ENCODE measurements around the gene TMPRSS2.

Gene TMPRSS2

GRCh38 chr21:41482301-41482700 lies 25.7 kb downstream of the TMPRSS2 start:
- no peak for DNase-seq (ENCODE audit: low read depth, low spot score)

DNA sequence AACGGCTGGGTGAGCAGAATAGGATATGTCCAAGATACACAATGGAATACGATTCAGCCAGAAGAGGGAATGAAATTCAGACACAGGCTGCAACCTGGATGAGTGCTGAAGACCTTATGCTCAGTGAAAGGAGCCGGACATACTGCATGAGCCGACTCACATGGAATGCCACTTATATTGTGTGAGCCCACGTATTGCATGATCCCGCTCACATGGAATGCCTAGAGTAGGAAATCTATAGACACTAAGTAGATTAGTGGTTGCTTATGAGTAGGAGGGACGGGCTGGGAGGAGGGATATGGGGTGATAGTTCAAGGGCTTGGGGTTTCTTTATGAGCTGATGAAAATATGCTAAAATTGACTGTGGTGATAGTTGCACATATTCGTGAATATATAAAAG lies 26.8 kb downstream of the TMPRSS2 start:
- no peak for DNase-seq (ENCODE audit: low read depth, low spot score)

DNA sequence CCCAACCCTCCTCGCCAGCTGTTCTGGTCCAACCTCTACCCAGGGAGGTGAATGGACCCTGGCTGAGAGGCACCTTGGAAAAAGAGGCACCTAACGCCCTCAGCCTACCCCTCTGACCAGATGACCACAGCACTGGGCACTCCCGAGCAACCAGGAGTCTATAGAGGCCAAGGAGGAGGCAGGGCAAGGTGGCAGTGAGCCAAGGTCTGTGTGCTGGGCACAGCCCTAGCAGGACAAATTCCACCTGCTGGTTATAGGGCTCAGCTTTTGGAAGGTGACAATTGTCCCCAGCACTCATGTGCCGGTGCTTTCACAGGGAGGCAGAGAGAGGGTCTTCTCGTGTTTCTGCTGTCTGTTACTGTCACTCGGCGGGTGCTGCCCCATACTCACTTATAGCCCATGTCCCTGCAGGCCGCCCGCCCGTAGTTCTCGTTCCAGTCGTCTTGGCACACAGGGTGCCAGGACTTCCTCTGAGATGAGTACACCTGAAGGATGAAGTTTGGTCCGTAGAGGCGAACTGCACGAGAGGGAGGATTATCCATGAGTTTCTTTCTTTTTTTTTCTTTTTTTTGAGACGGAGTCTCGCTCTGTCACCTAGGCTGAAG lies 27.8 kb downstream of the TMPRSS2 start:
- no peak for DNase-seq (ENCODE audit: low read depth, low spot score)

GRCh38 chr21:41479686-41480085 lies 28.3 kb downstream of the TMPRSS2 start:
- DNase-seq (ENCODE audit: low read depth, low spot score) = no peak

DNA sequence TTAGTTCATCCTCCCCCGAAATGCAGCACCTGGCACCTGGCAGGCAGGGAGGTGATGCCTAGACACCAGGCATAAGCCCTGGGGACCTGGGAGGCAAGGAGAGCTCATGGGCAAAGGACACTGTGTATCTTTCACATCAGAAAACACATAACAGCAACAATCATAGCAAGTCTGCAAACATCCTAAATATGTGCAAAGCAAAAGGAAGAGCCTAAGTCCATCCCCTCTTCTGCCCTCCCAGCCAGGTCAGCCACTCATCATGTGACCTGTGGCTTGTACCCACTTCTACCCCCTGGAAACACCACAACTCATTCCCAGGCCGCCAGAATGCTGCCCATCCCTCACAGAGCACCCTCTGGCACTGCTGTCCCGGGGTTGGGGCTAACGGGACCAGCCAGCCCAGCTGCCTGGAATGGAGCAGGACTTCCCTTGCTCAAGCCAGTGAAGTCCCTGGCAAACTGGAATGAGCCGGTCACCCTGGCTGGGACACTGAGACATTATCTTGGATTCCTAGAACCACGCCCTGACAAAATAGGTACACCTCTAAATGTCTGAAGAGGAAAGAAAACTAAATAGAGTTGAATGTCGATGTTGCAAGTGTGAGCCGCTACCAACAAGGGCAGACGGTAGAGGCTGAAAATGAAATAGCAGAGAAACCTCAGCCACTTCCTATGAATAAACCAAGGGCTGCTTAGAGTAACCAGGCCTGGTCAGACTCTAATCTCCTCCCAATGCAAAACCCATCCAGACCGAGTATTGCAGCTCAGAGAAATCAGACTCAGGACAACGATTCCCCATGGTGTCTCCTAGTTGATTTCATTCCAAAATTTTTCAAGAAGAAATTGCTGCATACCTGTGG lies 29.4 kb downstream of the TMPRSS2 start:
- DNase-seq (ENCODE audit: low read depth, low spot score) = no peak

GRCh38 chr21:41477641-41478318 lies 30.2 kb downstream of the TMPRSS2 start:
- DNase-seq (ENCODE audit: low read depth, low spot score) = no peak

DNA sequence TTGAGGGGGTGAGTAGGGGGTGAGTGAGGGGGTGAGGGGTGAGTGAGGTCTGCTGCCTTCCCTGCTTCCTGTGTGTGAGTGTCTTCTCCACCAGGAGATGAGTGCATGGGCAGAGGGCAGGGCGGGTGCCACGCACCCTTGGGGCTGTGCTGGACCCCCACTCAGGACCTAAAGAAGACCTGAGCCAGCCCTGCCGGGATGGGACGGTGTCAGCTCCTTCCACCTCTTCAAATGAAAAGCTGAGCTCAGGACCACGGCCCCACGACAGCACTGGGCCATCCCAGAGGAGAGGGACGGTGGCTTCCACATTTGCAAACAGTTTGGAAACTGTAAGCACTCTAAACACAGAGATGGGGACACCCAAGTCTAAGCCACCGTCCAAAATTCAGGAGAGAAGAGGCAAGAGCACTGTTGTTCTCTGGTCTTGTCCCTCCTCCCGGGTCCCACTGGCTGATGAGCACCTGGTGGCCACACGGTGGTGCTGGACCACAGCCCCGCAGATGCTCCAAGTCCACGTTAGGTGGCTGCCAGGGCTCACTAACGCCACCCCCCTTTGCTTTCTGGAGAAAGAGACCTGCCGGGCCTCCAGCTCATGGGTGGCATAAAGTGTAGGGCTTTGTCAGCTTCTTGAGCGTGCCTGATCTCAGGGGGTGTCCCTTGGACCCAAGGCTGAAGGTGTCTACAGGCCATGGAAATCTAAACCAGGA lies 32.1 kb downstream of the TMPRSS2 start:
- DNase-seq (ENCODE audit: low read depth, low spot score) = no peak

DNA sequence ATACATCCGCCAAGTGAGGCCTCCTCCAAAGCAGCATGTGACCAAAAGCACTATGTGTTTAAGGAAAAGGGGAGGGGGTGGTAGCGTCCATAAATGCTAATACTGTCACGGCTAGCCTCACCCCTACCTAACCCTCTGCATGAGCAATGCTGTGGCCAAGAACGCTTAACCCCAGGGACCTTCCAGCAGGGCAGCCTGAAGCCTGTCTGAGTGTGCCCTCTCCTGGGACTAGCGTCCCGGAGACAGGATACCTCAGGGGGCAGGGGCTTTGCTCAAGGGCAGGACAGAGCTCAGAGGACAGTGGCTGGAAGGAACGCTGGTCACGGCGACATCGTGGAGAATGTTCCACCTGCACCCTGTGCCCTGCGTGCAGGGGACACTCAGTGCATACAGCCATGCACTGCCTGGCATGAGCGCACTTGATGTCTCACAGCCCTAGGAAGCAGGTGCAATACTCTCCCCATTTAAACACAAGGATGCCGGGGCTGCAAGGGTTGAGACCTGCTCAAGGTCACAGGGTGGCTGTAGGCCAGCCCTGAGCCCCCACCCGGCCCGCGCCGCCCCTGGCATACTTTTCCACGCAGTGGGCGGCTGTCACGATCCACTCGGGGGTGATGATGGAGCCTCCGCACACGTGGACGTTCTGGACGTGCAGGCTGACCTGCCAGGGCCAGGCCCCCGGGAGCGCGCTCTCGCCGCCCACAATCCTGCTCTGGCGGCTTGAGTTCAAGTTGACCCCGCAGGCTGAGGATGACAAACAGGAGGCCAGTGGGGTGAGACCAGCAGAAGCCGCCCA lies 35.0 kb downstream of the TMPRSS2 start:
- DNase-seq (ENCODE audit: low read depth, low spot score) = no peak

GRCh38 chr21:41470054-41470453 lies 37.9 kb downstream of the TMPRSS2 start:
- no peak for DNase-seq (ENCODE audit: low read depth, low spot score)

DNA sequence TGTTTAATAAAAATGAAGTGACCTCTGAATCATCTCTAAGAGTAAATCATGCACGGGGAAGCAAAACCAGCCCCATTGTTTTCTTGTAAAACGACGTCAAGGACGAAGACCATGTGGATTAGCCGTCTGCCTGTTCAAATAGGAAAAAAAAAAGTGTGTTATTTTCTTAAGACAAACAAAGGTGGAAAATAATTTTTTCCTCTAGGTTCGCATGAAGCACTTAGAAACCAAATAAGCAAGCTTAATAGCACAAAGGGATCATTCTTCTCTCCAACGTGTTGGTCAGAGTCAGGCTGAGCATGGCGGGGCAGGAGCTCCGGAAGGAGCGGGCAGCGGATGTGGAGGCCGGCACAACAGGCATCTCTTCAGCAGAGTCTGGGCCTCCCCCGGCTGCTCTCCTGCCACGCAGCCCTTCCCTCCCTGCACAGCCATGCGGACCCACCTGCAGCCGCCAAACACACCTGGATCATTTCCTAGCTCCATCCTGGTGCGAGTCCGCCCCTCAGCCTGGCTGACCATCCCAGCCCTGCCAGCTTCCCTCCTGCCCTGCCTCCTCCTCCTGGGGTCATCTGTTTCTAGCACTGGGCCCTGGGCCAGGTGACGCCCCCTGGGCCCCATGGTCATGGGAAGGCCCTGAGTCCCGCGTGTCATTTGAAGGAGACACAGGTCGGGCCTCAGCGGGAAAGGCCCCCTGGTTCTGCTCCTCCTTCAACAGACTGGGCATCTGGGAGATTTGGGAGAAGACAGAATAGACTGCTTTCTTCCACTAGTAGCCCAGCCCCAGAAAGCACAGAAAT lies 41.7 kb downstream of the TMPRSS2 start:
- no peak for DNase-seq (ENCODE audit: low read depth, low spot score)

- no peak for DNase-seq (ENCODE audit: low read depth, low spot score)
These were observed 42.7 kb downstream of the TMPRSS2 start for GRCh38 chr21:41465176-41465781.

- DNase-seq (ENCODE audit: low read depth, low spot score) = no peak
These were observed 47.1 kb downstream of the TMPRSS2 start for GRCh38 chr21:41460578-41461527.

GRCh38 chr21:41459884-41460534 lies 47.9 kb downstream of the TMPRSS2 start:
- DNase-seq (ENCODE audit: low read depth, low spot score) = no peak

DNA sequence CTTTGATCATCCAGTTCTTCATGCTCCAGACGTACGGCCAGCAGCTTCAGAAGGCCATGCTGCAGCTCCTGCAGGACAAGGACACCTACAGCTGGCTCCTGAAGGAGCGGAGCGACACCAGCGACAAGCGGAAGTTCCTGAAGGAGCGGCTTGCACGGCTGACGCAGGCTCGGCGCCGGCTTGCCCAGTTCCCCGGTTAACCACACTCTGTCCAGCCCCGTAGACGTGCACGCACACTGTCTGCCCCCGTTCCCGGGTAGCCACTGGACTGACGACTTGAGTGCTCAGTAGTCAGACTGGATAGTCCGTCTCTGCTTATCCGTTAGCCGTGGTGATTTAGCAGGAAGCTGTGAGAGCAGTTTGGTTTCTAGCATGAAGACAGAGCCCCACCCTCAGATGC lies 49.4 kb downstream of the TMPRSS2 start:
- no peak for DNase-seq (ENCODE audit: low read depth, low spot score)

GRCh38 chr21:41458121-41458520 lies 49.8 kb downstream of the TMPRSS2 start:
- no peak for DNase-seq (ENCODE audit: low read depth, low spot score)

- DNase-seq (ENCODE audit: low read depth, low spot score) = no peak
These were observed 54.2 kb downstream of the TMPRSS2 start for GRCh38 chr21:41453761-41454160.

DNA sequence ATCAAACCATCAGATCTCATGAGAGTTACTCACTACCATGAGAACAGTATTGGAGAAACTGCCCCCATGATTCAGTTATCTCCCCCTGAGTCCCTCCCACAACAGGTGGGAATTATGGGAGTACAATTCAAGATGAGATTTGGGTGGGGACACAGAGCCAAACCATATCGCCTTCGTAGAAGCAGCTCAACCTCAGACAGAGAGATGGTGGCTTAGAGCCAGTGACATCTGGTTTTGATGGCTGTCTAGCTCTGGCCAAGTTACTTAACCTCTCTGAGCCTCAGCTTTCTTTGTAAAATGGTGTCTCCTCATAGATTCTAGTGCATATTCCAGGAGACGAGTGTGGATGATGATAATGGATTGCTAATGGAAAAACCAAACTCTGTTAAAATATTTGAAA lies 54.8 kb downstream of the TMPRSS2 start:
- DNase-seq (ENCODE audit: low read depth, low spot score) = no peak
